CD4-positive, alpha-beta T cell treated with Interleukin-12 subunit alpha and Interleukin-12 subunit beta, for 1 hour (primary cell): ENCODE data around the gene ILDR2.
"Not testable (repeated sequence)": the region's sequence is repeated elsewhere in the genome, so short reads cannot be mapped to it uniquely, and the experiment has no call there.

Experiments used
- DNase-seq: peaks from one replicate; pipeline ENCODE4 v3.0.0-alpha.2; 2020

ILDR2 gene

DNA sequence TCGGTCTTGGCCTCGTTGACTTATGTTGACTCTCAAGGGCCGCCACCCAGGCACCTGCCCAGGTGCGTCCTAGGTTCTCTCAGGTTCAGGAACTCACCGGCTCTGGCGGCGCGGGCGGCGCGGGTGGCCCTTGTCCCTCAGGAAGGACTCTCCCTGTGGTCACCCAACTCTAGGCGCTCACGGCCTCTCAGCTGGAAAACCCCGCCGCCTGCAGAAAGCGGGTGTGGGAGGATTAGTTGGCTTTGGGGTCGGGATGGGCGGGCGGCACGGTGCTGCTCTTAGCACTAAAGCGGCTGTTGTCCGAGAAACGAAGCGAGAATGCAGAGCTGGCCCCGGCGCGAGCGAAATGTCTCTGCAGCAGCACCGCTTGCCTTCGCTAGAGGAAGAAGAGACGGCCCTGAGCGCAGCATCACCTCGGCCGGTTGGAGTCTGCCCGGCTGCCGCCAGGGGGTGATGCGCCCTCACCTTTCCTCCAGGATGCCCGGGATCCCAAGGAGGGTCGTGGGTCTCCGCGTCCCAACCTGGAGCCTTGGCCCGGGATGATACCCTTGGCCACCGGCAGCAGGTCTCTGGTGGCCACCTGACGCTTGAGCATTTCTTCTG lies 91.2 kb downstream of the ILDR2 start:
- peak; percentile 24 for DNase-seq

DNA sequence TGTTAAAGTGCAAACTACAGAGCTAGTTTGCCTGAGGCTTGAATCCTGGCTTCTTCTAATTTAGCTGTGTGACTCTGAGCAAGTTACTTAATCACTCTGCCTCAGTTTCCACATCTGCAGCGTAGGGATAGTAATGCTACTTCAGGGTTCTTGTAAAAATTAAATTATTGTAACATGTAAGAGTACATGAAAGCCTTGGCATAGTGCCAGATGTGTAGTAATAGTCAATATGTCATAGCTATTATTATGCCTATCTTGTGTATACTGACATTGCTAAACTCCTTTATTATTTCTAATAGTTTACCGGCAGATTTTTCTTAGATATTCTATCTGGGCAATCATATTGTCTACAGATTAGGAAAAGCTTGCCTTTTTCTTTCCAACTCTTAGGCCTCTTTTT lies 92.4 kb downstream of the ILDR2 start:
- no peak for DNase-seq

DNA sequence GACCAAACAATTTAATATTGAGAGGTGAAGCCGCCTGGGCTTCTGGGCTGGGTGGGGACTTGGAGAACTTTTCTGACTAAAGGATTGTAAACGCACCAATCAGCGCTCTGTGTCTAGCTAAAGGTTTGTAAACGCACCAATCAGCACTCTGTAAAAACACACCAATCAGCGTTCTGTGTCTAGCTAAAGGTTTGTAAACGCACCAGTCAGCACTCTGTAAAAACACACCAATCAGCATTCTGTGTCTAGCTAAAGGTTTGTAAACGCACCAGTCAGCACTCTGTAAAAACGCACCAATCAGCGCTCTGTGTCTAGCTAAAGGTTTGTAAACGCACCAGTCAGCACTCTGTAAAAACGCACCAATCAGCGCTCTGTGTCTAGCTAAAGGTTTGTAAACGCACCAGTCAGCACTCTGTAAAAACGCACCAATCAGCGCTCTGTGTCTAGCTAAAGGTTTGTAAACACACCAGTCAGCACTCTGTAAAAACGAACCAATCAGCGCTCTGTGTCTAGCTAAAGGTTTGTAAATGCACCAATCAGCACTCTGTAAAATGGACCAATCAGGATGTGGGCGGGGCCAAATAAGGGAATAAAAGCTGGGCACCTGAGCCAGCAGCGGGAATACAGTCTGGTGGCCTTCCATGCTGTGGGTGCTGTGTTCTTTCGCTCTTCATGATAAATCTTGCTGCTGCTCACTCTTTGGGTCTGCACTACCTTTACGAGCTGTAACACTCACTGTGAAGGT lies 97.0 kb downstream of the ILDR2 start:
- not testable (repeated sequence) for DNase-seq

DNA sequence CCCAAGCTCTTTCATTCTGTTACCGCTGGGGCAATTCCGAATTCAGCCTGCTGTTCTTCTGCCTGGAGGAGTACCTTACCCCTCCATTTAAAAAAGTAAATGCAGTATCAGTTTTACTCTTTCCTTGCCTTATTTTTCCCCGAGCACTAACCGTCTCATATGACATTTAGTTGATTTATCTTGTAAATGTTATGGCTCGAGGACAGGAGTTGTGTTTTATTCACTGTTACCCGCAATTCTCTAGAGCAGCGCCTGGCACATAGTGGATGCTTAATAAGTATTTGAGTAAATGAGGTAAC lies 98.9 kb downstream of the ILDR2 start:
- DNase-seq, result no peak

DNA sequence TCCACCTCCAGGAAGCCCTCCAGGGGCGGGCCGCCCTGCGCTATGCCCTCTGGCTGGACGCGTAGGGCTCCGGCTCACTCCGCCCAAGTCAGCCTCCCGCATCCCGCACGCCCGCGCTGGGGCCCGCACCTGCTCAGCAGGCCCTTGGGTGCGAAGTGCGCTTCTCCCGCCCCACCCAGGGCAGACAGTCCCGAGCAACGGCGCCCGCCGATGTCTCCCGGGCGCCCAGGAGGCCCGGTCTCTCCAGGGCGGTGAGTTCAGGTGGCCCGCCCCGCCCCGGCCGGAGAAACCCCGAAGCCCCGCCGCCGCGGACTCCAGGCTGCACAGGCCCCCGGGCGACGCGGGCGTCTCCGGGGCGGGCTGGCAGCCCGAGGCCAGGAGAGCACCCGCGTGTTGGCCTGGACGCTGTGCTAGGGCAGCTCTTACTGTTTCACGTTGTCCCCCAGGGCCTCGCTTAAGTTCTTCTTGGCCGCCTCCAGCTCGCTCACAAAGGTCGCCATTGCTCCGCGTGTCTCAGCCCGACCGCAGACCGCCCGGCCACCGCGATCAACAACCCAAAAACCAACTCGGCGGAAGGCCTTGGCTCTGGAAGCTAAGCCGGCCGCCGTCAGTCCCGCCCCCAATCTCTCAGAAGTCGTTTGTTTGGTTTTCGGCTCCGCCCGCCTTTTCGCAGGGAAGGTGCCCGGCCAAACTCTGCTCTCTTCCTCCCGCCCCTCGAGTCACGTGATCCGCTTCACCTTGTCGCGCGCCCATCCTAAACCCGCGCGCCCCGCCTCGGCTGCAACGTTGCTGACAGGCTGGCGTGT lies 99.4 kb downstream of the ILDR2 start, which contains the start of gene TADA1:
Gene TADA1, minus strand, starts transcription at position 531 of the 806 bp plus-strand sequence. Its CDS starts 31 bp downstream, at position 500.
- DNase-seq, result peak; percentile 97

DNA sequence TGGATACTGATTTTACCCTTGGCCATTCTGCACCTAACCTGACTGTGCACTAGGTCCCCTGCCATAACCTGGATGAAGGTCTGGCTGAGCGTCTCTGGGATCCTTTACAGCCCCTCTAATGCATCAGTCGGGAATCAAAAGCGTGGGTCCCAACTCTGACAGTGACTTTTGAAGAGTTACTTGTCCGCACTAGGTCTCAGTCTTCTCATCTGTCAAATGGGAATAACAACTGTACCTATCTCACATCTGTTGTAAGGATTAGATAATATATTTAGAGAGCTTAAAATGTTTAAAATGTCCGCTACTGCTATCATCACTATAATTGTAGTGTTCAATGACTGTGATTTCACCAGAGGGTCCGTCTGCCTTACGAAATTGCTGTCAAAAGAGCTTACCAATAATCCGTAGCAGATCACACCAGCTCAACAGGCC lies 100.0 kb downstream of the ILDR2 start:
- DNase-seq, result no peak

DNA sequence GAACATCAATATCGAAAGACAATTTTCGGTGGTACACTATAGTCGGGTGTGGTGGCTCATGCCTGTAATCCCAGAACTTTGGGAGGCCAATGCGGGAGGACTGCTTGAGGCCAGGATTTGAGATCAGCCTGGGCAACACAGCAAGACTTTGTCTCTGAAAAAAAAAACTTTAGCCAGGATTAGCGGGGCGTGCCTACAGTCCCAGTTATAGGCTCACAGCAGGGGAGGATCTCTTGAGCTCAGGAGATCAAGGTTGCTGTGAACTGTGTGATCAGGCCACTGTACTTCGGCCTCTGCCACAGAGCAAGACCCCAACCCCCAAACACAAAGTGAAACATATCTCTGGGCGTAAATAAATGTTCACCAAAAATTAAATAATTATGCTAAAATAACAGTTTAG lies 100.9 kb downstream of the ILDR2 start:
- no peak for DNase-seq

DNA sequence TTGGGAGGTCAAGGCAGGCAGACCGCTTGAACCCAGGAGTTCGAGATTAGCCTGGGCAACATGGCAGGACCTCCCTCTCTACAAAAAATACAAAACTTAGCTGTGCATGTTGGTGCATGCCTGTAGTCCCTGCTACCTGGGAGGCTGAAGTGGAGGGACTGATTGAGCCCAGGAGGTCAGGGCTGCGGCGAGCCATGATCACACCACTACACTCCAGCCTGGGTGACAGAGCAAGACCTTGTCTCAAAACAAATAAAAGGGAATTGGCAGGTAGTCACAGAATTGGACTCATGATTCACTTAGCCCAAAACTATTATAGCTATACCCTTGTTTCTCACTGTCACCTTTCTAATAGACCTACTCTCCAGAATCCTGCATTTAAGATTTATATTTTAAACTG lies 104.8 kb downstream of the ILDR2 start:
- no peak for DNase-seq

DNA sequence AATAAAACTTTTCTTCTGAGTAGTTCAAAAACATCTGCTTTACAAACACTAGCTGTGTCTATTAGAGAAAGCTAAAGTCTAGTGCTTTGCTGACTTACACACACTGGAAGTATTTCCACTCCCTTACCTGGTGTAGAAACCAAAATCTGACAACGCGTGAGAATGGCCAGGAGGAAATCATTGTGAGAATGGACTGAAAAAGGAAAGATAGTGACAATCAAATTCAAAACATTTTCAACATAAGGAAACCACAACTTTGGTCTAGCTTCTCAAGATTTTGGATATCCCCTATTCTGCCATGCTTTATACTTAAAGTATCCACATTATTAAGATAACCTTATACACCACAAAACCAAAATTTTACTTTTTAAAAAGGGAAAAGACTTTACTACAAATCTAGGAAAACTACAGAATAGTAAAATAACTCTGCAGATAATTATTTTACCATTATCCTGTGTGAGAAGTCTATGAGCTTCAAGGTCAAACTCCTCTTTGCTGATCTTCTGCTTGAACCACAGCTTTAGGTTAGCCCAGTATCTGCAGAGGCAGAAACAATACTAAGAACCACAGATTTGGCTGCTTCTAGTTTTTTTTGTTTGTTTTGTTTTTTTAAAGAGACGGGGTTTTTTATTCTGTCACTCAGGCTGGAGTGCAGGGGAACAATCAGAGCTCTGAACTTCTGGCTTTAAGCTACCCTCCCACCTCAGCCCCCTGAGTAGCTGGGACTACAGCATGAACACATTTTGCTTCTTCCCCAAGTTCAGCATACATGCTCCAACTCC lies 105.8 kb downstream of the ILDR2 start:
- DNase-seq, result no peak

DNA sequence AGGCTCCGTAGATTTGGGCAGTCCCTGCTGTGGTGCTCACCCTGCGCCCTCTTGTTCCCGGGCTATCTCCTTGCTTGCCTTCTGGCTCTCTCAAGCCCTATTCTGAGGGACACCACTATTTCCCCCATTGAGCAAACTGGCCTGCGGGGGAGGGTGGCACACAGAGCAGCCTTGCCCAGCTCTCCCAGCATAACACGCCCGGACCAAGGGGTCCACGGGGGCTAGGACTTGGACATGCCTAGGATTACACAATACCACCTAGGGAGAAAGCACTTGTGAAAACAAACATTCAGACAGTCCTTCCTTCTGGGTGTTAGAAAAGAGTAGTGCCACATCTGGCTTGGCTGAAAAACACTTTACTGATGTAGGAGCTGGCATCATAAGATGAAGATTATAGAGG lies 106.7 kb downstream of the ILDR2 start:
- no peak for DNase-seq

DNA sequence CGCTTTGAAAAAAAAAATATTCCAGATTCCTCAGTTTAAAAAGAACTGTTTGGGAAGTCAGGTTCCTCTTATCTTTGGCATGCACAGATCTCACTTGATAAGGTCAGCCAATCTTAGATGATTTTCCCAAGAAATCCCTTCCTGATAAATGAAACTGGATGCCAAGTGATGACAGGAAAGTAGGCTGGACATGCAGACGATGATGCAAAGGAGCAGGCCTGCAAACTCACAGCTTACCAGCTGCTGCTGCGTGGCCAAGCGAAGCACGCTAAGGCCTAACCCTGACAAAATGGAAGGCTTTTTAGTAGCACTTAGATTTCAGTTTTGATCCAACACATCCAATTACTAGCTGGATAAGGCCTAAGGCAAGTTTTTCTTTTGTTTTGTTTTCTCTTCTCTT lies 109.4 kb downstream of the ILDR2 start:
- no peak for DNase-seq

DNA sequence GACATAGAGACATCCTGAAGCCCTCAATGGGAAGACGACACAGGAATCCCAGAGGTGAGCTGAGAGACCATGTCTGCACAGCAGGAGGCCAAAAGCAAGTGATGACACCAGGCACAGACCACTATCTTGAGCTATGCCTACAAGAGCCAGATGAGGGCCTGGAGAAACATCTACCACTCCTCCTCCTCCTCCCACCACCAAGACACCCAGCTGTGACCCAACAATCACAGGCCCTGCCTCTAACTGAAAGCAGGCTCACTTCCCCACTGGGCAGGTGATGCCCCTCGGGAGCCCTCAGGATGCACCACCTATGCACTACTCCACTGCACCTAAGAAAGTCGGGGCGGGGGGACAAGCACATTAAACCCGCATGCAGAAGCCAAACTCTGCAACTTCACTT lies 115.7 kb downstream of the ILDR2 start:
- DNase-seq, result no peak

DNA sequence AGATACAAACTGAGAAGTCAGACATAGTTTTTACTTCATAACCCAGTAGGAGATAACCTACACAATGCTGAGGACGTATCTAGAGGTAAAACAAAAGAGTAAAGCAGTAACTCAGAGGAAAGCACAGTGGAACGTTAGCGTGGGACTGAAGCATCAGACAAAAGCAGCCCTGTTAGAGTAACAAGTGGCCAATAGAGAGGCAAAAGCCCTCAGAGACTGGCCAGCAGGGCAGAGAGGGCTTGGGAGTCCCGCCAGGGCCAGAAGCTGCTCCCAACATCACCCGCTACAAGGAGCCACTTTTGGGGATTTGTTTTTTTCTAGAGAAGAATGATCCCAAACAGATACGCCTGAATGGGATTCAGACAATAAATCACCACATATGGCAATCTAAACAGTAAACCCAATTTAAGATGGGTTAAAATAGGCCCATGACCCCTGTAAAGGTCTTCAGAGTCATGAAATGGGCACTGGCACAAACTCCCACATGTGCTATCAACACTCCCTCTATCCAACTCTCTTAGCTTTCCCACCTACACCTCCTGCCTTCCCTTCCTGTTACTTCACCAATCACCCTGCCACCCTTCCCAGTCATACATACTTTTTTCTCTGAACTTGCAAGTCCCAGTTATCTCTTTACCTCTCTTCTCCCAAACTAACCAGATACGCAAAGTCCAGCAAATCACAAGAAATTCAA lies 116.5 kb downstream of the ILDR2 start:
- DNase-seq, result no peak
